Brain microvascular endothelial cell (primary cell): Measurements from ENCODE around the gene HSD11B1L.

Experiments
- DNase-seq: peaks from one replicate; pipeline ENCODE4 v3.0.0-alpha.2; 2020
- H3K27ac ChIP-seq: fragments of 250-450 bp; sonication (Bioruptor Pico); 2 replicates; pipeline ENCODE4 v1.5.1; 2020; ENCODE audit warnings: mild to moderate bottlenecking, moderate library complexity
- H3K27me3 ChIP-seq: fragments of 250-450 bp; sonication (Bioruptor Pico); replicated peaks from 2 replicates; pipeline ENCODE4 v1.5.1; 2020; ENCODE audit warnings: mild to moderate bottlenecking
- H3K36me3 ChIP-seq: fragments of 250-450 bp; sonication (Bioruptor Pico); replicated peaks from 2 replicates; pipeline ENCODE4 v1.5.1; 2020; ENCODE audit warnings: mild to moderate bottlenecking
- H3K4me3 ChIP-seq: 2 replicates; pipeline ENCODE4 v1.5.1; 2011; ENCODE audit warnings: low read depth, mild to moderate bottlenecking, control low read depth, low read length, moderate library complexity
- in situ Hi-C: cut with HindIII; loops from 2 replicates; pipeline ENCODE4 v1.10.0; 2017; ENCODE audit warnings: low sequenced_read_pairs, low pct_ligation_motif_present
- TF ChIP-seq, protein P1 (sequence below): IDR thresholded peaks from 2 replicates; pipeline ENCODE4 v1.5.1; 2011; ENCODE audit warnings: low read depth, mild to moderate bottlenecking, moderate library complexity, low read length, control low read depth, inconsistent platforms; ENCODE audit errors: missing control alignments

Gene HSD11B1L

GRCh38 chr19:5711713-5712161, 30.9 kb downstream of the HSD11B1L start:
- DNase-seq: no peak
- Histone ChIP-seq H3K27ac (no peak overlapping the region), H3K36me3 (peaks cover 59% of the 10 kb centered on the region), H3K27me3 (no peaks in the 10 kb centered on the region), H3K4me3 (no peak overlapping the region)
- in situ Hi-C loops: no loop called here
- TF ChIP-seq, protein P1, sequence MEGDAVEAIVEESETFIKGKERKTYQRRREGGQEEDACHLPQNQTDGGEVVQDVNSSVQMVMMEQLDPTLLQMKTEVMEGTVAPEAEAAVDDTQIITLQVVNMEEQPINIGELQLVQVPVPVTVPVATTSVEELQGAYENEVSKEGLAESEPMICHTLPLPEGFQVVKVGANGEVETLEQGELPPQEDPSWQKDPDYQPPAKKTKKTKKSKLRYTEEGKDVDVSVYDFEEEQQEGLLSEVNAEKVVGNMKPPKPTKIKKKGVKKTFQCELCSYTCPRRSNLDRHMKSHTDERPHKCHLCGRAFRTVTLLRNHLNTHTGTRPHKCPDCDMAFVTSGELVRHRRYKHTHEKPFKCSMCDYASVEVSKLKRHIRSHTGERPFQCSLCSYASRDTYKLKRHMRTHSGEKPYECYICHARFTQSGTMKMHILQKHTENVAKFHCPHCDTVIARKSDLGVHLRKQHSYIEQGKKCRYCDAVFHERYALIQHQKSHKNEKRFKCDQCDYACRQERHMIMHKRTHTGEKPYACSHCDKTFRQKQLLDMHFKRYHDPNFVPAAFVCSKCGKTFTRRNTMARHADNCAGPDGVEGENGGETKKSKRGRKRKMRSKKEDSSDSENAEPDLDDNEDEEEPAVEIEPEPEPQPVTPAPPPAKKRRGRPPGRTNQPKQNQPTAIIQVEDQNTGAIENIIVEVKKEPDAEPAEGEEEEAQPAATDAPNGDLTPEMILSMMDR: no peak

DNA sequence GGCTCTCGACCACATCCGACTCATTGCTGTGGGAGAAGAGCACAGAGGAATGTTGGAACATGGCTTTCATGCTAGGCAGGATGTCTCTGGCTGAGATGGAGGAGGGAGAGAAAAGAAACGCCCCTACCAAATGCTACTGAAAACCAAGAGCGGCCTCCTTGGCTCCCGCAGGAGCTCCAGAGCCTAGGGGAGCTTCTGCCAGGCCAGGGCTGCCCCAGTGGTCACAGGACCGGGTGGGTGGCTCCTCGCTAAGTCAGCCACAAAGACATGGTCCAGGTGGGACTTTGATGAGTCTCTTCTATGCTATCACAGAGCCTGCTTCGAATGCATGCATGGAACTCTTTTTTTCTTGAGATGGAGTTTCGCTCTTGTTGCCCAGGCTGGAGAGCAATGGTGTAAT, 32.4 kb downstream of the HSD11B1L start:
- TF ChIP-seq, protein P1: no peak
- H3K4me3 ChIP-seq: no peak overlapping the region
- H3K27ac ChIP-seq: no peak overlapping the region
- peaks cover 45% of the 10 kb centered on the region for H3K36me3 ChIP-seq
- no peaks in the 10 kb centered on the region for H3K27me3 ChIP-seq
- in situ Hi-C loops: no loop called here
- no peak for DNase-seq

DNA sequence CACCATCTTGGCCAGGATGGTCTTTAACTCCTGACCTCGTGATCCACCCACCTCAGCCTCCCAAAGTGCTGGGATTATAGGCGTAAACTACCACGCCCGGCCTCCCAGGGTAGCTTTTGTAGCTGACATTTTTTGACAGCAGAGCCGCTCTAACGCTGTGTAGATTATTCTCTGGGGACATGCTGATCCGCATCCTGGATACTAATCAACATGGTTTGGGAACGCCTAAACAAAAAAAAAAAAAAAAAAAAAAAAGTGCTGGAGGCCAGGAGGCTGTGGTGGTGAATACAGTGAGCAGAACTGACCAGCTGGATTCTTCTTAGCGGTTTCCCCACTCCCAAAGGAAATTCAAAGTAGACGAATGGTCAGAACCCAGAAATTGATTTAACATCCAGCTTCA, 34.0 kb downstream of the HSD11B1L start:
- TF ChIP-seq, protein P1: no peak
- Histone ChIP-seq H3K36me3 (peaks cover 42% of the 10 kb centered on the region), H3K27ac (no peak overlapping the region), H3K27me3 (no peaks in the 10 kb centered on the region), H3K4me3 (no peak overlapping the region)
- in situ Hi-C loops: no loop called here
- no peak for DNase-seq

GRCh38 chr19:5717215-5717935, 36.5 kb downstream of the HSD11B1L start:
- TF ChIP-seq, protein P1: no peak
- Histone ChIP-seq H3K36me3 (peaks cover 18% of the 10 kb centered on the region), H3K27ac (peak overlapping the region; percentile 90), H3K27me3 (no peaks in the 10 kb centered on the region), H3K4me3 (no peak overlapping the region)
- in situ Hi-C loops: no loop called here
- DNase-seq: no peak

- Histone ChIP-seq H3K27me3 (no peaks in the 10 kb centered on the region), H3K27ac (peak overlapping the region; percentile 90), H3K36me3 (peaks cover 11% of the 10 kb centered on the region), H3K4me3 (peak overlapping the region; percentile 92)
- in situ Hi-C loops: no loop called here
- DNase-seq: peak; percentile 62
- TF ChIP-seq, protein P1: no peak
Observed at GRCh38 chr19:5718037-5718578, 37.3 kb downstream of the HSD11B1L start.
